ENCODE results near the gene ACBD4.

DNA sequence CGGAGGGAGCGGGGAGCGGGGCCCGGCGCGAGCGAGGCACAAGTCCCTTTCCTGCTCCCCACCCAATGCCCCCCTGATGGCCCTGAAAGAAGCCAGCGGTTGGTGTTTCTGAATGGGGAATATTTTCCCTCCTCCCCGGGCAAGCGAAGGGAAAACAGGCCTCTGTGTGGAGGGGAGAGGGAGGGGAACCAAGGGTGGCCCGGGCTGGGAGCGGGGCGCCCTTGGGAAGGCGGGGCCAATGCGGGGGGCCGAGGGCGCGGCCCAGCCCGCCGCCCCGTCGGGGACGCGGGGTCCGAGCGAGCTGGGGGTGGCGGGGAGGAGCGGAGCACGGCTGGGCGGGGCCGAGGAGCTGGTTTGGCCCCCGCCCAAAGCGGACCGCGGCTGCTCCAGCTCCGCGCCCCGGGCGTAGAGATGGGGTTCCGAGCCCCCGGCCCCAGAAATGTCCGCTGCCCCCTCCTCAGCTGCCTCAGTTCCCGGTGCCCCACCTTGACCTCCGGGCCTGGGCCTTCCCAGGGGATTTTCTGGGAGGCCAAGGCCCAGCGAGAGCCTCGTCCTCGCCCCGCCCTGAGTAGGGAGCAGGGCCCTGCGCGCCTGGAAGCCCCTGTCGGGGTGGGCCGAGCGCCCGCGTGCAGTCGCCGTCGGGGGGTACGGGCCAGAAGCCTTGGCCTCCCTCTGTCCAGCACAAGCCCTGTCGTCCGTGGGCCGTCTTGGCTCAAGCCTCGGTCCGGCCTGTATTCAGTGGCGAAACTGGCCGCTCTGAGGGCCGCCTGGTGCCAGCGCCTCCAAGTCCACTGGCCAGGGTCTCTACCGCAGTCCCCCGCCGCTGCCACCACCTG is 8.9 kb downstream of the ACBD4 start:
- no peak for TF ChIP-seq EZH2phosphoT487 (IDR thresholded peaks at IDR 0.05; ENCODE audit: borderline replicate concordance)
- TF ChIP-seq, protein P1, sequence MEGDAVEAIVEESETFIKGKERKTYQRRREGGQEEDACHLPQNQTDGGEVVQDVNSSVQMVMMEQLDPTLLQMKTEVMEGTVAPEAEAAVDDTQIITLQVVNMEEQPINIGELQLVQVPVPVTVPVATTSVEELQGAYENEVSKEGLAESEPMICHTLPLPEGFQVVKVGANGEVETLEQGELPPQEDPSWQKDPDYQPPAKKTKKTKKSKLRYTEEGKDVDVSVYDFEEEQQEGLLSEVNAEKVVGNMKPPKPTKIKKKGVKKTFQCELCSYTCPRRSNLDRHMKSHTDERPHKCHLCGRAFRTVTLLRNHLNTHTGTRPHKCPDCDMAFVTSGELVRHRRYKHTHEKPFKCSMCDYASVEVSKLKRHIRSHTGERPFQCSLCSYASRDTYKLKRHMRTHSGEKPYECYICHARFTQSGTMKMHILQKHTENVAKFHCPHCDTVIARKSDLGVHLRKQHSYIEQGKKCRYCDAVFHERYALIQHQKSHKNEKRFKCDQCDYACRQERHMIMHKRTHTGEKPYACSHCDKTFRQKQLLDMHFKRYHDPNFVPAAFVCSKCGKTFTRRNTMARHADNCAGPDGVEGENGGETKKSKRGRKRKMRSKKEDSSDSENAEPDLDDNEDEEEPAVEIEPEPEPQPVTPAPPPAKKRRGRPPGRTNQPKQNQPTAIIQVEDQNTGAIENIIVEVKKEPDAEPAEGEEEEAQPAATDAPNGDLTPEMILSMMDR (conservative IDR thresholded peaks at IDR 0.05; ENCODE audit: low read length), result no peak

Measured in Loucy (cell line).